Measurements from ENCODE around the gene WDFY2.

- TF ChIP-seq POLR2AphosphoS5 (IDR thresholded peaks at IDR 0.05; ENCODE audit: borderline replicate concordance, low read depth, low read length), result no peak
- no peak for TF ChIP-seq EZH2 (IDR thresholded peaks at IDR 0.05)
- no peak for TF ChIP-seq FOXP2 (optimal IDR thresholded peaks at IDR 0.05; ENCODE audit: control extremely low read depth, extremely low read length, insufficient read depth)
These were observed 130.5 kb downstream of the WDFY2 start for GRCh38 chr13:51714663-51715168.
